Activated T-cell treated with anti-CD3 and anti-CD28 coated beads, Interleukin-2, amount 50 U/mL, for 1 hour (primary cell): ENCODE measurements around the gene MYL4.
"Not testable (repeated sequence)": the region's sequence is repeated elsewhere in the genome, so short reads cannot be mapped to it uniquely, and the experiment has no call there.

Experiments
- DNase-seq: peaks from one replicate; pipeline ENCODE4 v3.0.0-alpha.2; 2020

The MYL4 gene

DNA sequence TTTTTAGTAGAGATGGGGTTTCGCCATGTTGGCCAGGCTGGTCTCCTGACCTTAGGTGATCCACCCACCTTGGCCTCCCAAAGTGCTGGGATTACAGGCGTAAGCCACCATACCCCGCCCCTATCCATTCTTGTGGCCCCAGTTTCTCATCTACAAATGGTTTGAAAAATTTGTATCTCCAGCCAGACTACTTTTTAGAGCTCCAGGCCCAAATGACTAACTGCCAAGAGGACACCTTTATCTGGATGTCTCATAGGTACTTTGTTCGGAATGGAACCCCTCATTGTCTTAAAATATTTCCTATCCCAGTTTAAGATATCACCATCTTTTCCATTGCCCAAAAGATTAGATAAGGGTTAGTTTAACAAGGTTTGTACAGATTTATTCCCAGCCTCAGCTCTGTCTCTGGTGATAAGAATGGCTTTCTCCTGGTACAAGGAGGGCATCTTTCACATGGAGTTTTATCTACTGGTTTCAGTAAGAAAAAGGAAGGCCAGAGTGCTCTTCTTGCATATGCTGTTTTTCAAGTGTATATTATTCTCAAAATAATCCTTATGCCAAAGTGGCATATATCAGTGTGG, 15.1 kb upstream of the MYL4 start:
- DNase-seq = no peak

DNA sequence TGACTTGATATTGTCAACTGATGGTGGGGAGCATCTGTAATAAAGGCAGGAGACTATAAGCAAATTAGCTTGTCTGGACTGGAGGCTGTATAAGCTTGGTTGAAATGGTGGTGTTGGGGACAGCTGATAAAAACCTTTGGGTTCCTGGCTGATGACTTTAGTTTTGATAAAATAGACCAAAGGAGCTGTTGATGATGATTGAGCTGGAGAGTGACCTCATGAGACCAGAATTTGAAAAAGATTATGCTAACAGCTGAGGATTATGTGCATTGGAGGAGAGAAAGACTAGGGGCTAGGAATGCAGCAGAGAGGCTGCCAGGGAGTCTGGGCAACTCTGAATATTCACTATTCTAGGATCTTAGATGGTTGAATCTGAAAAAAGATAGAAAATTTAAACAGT, 11.3 kb upstream of the MYL4 start:
- no peak for DNase-seq

DNA sequence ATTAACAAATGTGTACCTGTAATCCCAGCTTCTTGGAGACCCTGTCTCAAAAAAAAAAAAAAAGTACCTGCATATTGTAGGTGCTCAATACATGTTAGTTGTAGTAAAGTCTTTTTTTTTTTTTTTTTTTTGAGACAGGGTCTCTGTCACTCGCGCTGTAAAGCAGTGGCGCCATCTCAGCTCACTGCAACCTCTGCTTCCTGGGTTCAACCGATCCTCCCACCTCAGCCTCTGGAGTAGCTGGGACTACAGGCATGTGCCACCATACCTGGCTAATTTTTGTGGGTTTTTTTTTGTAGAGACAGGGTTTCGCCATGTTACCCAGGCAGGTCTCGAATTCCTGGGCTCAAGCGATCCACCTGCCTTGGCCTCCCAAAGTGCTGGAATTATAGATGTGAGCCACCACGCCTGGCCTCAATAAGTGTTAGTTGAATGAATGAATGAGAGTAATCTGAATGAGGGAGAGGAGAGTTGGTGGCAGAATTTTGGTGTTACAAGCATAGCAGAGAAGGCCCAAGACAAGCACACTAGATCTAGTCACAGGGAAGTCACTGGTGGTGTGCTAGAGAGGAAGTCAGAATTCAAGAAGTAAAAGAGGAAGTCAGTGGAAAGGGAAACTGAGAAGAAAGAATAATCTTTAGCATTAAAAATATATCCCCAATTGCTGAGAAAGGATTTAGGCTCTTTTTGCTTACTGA, 9.4 kb upstream of the MYL4 start:
- no peak for DNase-seq

DNA sequence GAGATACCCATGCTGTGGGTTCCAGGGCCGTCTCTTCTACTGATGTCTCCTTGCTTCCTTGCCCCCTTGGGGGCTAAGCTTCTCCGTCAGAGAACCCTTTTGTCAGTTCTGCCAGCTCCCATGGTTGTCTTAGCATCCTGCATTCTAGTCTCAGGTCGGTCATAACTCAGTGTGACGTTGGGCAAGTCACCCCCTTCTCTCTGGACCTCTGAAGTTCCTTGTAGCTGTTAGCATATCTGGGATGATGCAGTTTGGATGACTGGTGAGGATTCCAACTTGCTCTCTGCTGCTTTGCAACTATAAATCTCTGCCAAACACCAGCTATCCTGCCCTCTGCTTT, 8.9 kb upstream of the MYL4 start:
- DNase-seq = no peak

DNA sequence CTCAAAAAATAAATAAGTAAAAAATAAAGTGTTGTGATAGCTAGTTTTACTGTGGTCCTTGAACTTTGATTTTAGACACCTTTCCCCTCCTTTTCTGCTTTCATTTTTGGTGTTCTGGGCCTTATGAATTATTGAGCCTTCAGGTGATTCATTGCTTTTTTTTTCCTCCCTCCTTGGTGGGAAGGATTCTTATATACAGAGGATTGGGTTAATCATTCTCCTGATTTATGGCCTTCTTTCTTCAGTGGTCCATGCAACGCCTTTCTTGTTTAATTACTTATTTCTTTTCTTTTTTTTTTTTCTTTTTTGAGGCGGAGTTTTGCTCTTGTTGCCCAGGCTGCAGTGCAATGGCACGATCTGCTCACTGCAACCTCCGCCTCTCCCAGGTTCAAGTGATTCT, 8.0 kb upstream of the MYL4 start:
- DNase-seq = no peak

DNA sequence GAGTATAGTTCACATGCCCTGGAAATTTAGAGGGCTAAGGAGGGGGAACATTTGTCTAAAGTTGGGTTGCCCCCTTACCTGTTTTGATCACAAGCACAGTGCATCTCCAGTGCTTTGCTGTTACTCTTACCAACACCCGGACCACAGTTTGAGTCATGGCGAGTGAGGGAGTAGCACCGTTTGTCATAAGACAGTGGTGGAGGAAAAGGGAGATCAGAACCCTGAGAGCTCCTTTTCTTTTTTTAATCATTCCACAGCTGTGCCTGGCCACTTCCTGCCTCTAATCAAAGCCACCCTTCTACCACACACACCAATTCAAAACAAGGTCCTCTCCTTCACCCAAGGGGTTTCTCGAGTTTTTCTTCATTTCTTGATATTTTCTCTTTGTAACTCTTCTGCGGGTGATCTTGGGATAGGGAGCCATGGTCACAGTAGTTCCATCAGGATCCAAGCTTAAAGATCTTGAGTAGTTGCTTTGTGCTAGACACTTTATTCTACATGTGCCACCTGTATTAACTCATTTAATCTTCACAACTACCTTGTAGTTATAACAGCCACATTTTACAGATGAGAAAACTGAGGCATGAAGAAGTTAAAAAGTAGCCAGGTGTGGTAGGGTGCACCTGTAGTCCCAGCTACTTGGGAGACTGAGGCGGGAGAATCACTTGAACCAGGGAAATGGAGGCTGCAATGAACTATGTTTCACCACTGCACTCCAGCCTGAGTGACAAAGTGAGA, 5.0 kb upstream of the MYL4 start:
- peak; percentile 38 for DNase-seq

DNA sequence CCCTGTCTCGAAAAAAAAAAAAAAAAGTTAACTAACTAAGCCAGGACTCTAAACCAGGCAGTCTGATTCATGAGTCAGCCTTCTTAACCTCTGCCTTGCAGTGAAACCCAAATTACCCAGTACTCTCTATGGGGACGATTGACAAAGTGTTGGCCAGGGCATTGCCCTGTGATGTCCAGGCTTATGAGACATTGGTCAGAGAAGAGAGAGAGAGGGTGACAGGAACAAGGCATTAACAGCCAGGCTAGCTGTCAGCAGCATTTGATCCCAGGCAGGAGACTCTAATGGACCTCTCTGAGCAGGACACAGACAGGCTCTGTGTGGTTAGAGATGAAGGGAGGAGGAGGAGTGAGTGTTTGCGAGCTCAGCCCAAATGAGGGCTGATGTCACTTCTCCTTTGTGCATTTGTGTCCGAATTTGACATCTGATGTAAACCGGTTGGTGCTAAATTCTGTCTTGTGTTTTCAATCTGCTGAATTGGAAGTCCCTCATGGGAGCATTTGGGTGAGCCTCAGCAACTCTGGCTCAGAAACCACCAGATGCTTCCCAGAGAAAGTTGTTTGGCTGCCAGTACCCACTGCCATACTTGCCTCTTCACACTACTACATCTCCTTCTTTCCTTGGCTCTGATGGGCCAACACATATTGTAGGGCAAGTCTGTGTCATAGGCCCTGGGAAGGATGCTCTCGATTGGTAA, 4.3 kb upstream of the MYL4 start:
- DNase-seq = peak; percentile 55

DNA sequence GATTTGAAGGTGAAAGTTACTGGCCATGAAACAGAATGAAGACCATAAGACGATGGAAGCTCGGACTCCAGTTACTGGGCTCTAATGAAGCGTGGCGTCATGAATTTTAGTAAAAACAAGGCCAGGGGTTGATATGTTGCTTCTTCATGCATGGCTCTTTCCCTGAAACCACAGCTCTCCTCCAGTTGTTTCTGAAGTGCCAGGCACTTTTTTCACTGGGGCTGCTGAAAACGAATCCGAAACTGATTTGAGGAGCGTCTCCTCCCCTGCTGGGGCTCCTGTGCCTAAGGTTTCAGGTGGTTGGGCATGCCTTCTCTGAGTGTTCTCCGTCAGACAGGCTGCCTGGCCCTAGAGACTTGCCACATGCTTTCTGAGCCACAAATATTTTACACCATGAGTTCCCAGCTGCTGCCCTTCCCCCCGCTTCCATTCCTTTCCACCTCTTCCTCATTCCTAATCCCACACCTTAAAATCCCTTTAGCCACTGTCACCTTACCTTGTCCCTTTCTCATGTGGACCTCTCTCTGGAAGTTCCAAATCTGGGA, 3.7 kb upstream of the MYL4 start:
- DNase-seq = peak; percentile 57

DNA sequence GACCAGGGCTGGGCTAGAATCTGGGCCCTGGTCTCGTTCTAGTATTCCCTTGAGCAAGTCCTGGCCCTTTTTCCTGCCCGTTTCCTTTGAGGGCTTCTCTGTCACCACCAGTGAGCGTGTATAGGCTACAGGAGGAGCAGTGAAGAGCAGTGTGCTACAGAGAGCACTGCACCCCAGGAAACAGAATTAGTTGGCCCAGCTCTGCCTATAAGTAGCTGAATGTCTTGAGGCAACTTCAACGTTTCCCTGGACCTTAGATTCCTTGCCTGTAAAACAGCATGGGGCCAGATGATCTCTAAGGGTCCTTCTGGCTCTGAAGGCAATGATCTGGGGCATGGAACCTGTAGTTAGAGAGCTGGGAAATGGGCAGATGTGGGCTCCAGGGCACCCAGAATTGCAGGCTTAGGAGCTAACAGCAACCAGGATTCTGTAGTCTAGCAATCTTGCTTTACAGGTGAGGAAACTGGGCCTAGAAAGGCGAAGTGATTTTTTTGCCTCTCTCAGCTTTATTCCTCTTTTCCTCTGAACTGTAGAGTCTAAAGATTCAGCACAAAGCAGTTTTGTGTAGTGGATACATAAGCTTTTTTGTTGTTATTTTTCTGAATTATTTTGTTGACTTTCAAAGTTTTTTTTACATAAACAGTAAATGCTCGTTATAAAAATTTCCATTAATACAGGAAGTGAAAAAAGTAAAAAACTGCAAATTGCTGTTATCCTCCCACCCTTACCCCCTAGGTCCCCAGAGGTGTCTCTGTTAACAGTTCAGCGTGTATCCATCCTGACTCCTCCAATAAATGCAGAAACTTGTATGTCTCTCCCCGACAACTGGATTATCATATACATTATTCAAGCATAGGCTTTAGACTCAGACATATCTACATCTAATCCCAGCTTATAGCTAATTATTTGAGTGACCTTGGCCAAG, 1.7 kb upstream of the MYL4 start:
- no peak for DNase-seq

DNA sequence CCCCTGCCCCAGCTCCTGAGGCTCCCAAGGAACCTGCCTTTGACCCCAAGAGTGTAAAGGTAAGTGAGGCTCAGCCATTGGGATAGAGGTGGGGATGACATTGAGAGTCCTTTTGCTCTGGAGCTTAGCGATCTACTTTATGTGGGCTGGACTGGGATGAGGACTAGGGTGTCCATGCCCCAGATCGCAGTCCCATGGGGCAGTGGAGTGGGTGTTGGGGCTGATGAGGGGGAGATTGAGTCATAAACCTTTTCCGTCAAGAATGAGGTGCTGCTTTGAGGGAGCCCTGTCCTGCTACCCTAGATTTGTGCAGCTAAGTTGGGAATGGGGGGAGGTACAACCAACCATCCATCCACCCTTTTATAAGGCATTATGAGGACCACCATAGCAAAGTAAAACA, 351 bp downstream of the MYL4 start:
- no peak for DNase-seq

DNA sequence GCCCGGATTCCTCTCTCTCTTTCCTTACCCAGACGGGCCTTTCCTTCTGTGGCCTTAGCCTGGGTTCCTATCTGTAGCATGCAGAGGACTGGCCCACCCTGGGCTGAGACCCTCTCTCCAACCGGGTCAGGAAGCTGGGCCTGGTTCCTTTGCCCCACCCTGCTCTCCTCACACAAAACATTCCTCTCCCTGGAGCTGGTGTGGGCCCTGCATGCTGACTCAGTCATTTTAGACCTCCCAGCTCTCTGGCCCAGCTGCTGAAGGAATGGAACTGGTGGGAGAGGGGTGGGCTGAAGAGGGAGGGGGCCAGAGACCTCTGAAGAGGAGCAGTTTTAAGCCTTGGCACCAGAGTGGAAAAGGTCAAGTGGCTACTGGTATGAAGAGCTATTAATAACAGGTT, 957 bp downstream of the MYL4 start:
- no peak for DNase-seq

DNA sequence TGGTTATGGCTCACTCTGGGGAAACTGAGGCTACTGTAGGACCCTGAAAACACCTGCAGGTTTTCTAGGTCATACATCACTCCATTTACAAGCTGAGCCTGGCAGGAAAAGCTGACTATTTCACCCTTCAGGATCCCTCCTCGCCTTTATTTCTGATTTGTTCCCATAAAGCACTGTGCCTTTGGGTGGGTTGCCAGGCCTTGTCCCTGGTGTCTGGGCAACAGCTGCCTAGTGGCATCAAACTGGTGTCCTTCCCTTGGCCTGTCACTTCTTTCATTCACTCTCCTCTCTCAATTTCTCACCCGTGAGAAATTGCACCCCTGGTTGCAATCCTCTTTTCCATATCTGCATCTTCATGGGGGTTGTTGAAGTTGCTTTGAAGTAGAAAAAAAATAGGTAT, 1.6 kb downstream of the MYL4 start:
- no peak for DNase-seq

DNA sequence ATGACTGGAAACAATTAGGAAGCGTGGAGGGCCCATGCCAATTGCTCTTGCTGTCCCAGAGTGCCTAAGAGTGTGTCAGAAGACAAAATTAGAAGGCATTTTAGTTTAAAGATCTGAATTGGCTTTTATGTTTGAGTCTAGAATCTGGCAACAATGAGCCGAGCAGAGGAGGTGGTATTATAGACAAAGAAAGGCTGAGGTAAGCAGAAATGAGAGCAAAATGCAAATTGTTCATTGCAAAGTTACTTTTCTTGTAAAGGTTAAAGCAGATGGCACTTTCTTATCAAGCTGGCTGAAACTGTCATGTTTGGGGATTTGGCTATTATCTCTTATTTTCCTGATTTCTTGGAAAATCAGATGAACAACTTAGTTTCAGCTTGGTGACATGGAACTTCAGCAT, 3.3 kb downstream of the MYL4 start:
- no peak for DNase-seq

DNA sequence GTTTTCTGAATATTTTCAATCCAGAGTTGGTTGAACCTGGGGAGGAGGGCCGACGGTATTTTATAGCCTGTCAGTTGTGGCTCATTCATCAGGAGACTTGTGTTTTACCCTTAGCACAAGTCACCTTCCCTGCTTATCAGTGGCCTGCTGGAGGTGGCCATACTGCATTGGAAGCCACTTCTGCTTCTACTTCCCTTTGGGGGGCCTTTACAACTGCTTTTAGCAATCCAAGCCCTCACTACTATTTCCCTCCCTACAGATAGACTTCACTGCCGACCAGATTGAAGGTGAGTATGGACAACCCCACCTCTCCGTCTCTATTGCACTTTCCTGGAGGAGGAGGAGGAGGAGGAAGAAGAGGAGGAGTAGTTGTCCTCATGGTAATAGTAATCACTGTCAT, 4.4 kb downstream of the MYL4 start:
- no peak for DNase-seq

DNA sequence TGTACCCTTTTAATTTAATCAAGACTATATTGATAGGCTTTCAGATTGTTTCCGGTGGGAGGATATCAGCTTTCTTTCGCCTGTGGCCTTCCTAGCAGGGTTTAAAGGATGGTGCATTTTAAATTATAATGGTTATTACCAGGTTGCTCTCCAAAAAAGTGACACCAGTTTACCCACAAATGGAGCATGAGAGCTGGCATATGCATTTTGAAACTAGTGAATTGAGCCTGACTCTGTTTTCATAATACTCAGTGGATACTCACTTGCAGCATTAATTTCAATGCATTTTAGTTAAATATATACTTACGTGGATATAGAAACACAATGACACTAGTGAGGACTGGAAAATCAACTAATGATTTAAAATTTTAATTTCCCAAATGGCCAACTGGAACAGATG, 5.8 kb downstream of the MYL4 start:
- no peak for DNase-seq

DNA sequence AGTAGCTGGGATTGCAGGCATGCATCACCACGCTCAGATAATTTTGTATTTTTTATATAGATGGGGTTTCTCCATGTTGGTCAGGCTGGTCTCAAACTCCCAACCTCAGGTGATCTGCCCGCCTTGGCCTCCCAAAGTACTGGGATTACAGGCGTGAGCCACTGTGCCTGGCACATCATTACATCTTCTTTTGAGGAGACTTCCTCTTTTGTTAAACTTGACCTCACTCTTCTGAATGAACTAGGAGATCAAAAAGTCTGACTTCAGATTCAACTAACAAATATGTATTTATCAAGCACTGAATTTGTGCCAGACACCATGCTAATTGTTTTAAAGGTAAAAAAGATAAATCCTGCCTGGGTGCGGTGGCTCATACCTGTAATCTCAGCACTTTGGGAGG, 7.7 kb downstream of the MYL4 start:
- not testable (repeated sequence) for DNase-seq

DNA sequence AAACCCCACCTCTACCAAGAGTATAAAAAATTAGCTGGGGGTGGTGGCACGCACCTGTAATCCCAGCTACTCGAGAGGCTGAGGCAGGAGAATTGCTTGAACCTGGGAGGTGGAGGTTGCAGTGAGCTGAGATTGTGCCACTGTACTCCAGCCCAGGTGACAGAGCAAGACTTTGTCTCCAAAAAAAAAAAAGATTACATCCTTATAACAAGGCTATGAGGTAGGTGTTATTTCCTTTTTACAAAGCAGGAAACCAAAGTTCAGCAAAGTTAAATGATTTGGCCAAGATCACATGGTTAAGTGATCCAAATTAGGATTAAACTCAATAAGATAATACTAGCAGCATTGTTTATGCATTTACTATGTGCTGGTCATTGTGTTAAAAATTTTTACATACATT, 8.1 kb downstream of the MYL4 start:
- DNase-seq = not testable (repeated sequence)

DNA sequence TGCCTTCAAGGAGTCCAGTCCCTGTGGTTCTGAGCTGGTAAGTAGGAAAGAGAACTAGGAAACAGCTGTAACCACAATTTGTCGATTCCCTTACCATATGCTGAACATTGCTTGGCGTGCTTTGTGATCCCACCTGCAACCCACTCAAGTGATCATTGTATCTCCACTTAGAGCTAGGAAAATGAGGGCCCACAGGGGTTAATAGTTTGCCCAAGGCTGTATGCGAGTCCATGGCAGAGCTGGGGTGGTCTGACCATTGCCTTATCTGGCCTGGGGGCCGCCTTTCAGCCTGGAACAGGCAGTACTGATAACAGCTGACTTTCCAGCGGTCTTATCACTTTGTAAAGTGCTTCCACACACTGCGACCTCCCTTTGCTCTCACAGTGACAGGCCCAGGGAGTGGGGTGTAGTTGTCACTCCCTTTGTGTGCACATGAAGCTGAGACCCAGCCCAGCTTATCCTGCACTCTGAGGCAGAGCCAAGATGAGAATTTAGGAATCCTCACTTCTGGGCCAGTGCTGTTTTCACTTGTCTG, 9.8 kb downstream of the MYL4 start:
- no peak for DNase-seq

DNA sequence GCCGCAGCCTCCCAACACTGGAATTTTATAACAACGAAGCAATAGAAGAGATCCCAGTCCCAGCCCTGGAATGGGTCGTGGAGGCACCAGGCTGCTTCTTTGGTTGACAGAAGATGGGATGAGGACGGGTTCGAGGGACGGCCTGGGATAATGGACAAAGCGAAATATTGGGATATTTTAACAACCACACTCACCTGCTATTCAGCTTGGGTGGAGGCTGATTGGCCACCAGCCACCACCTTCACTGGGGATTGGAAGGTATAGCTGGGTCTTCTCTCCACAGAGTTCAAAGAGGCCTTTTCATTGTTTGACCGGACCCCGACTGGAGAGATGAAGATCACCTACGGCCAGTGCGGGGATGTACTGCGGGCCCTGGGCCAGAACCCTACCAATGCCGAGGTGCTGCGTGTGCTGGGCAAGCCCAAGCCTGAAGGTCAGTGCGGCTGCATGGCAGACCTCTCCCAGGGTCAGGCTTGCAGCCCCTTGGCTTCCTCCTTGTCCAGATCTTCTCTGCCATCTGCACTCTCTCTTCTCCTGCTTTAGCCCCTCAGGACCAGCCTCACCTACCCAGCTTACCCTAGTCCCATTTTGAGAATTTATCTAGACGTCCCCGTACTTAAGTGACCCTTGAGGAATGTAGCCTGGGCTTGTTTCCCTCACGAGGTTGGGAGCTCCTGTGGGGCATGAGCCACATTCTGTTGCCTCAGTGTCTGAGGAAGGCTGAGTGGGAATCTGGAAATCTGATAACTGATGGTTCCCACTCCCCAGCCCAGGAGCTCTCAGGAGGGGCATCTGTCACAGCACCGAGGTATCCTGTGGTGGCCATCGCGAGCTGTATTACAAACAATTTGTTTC, 10.7 kb downstream of the MYL4 start:
- no peak for DNase-seq

DNA sequence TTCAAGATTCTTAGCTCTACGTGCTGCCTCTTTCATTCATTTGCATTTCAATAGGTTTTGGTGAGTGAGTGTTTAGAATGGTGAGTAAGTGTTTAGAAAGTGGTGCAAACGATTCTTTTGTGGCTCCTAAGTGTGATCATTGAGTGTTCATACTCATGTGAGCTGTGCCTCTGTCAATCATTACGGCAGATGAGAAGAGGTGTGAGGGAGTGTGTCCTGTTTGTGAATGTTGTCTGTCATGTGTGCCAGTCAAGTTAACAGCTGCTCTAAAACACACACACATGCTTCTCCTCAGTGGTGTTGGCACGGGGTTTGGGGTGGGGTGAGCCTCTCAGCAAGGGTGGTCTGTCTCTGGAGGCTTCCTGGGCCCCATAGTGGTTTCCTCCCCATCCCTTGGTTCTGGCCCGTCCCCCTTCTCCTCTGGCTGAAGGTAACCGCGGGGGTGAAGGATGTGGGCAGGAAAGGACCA, 11.4 kb downstream of the MYL4 start:
- no peak for DNase-seq

DNA sequence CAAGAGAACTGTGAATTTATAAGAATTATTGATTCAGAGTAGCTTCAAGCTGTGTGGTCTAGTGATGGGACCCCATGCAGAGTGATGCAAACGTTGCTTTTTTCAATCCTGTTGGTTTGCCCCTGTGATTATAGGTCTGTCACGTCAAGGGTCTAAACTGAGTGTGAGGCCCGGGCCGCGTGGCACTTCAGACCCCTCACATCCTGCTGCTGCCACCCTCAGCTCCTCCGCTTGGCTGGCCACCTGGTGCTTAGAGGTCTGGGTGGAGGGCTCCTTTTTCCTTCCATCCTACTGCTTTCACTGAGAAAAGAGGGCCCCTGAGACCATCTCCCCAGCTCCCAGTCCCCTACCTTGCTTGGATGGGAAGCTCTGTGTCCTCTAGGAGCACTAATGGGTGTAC, 12.0 kb downstream of the MYL4 start:
- no peak for DNase-seq
